NCI-H187 treated with DMSO at 0.1 percent for 48 hours (cell line): ENCODE measurements around the gene FREM1.
"Not testable (repeated sequence)": the region's sequence is repeated elsewhere in the genome, so short reads cannot be mapped to it uniquely, and the experiment has no call there.

ENCODE experiments used
- DNase-seq: peaks from one replicate; lab custom pipeline; 2025; lab: John Stamatoyannopoulos, UW

FREM1 gene, protein sequence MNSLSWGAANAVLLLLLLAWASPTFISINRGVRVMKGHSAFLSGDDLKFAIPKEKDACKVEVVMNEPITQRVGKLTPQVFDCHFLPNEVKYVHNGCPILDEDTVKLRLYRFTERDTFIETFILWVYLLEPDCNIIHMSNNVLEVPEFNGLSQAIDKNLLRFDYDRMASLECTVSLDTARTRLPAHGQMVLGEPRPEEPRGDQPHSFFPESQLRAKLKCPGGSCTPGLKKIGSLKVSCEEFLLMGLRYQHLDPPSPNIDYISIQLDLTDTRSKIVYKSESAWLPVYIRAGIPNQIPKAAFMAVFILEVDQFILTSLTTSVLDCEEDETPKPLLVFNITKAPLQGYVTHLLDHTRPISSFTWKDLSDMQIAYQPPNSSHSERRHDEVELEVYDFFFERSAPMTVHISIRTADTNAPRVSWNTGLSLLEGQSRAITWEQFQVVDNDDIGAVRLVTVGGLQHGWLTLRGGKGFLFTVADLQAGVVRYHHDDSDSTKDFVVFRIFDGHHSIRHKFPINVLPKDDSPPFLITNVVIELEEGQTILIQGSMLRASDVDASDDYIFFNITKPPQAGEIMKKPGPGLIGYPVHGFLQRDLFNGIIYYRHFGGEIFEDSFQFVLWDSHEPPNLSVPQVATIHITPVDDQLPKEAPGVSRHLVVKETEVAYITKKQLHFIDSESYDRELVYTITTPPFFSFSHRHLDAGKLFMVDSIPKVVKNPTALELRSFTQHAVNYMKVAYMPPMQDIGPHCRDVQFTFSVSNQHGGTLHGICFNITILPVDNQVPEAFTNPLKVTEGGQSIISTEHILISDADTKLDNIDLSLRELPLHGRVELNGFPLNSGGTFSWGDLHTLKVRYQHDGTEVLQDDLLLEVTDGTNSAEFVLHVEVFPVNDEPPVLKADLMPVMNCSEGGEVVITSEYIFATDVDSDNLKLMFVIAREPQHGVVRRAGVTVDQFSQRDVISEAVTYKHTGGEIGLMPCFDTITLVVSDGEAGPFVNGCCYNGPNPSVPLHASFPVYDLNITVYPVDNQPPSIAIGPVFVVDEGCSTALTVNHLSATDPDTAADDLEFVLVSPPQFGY (N-terminal part only)

DNA sequence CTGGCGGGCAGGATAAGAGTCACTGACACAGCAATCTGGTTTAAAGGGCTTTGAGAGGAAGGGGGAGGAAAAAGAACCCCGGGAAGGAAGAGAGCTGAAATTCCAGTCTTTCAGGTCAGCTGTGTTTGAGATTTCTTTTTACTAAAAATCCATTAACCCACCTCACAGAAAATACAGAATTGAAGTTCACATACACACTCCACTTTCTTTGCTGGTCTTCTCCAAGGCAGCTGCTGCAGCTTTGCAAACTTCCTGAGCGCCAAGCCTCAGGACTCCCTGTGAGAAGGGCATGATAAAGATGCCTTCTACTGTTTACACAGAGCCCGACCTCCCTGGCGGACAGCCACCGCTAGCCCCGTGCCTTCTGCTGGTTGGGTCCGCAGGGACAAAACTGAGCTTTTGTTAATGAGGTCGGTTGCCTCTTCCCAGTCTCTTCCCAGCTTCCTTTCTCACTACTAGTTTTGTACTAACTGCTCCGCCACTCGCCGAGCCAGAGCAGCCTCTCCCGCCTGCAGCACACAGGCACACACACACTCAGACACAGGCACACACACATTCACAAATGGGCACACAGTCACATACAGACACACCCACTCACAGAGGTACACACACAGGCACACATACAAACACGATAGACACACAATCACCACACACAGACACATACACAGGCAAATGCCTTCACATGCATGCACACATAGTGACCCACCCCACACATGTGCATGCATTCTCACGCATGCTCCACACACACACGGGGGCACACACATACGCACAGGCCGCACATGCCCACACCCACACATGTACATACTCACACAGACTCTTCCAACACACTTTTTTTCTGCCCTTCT lies at the start of gene FREM1:
FREM1 (minus strand) TSS at position 468 of the 845 bp plus-strand sequence. CDS start 41,451 bp downstream, outside the sequence.
- no peak for DNase-seq

DNA sequence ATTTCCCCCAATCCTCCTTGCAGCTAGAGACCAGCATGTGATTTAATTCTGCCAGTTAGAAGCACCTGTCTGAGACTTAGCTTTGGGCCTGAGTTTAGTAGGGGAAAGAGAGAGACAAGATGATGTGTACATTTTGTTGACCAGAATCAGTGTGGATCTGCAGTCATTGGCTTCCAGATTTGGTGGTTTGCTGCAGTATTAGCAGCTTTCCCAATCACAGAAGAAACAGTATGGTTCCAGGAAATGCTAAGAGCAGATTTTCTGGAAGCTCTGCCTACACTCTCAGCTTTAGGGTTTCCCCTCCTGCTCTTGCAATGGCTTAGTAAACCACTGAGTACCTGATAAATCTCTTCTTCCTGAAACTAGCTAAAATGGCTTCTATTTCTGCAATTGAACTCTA lies 48.8 kb upstream of the FREM1 start:
- DNase-seq, result no peak

DNA sequence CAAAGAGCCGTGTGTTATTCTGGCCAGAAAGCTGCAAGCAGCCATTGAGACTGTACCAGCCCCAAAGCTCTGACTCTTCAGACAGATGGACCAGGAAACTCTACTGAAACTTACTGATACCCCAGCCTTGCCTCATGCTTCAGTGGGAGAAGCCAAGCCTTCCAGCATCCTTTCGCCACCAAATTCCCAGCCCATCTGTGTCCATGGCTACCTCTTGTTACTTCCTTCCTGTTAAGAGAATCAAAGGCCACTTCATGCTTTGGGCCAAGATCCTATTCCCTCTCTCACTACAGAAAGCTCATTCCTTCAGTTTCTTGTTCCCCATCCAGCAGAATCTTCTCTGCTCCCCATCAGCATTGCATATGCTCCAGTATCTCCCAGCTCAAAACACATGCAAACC lies 46.9 kb upstream of the FREM1 start:
- no peak for DNase-seq

DNA sequence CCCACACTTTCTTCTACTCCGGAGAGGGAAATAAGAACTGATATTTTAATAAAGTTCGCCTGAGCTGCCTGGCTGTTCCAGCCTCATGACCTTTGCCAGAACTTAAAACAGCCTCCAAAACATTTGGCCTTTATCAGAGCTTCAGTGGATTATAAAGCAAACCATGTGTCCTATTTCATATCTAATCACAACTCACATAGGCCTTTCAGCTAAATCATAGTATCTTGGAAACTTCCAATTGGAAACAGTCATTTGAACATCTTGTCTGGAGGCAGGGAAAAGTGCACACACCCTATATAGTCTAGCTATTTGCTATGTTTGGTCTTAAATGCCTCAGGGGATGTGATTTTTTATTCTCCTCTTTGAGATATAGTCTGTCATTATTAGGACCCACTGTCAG lies 46.0 kb upstream of the FREM1 start:
- DNase-seq, result no peak

DNA sequence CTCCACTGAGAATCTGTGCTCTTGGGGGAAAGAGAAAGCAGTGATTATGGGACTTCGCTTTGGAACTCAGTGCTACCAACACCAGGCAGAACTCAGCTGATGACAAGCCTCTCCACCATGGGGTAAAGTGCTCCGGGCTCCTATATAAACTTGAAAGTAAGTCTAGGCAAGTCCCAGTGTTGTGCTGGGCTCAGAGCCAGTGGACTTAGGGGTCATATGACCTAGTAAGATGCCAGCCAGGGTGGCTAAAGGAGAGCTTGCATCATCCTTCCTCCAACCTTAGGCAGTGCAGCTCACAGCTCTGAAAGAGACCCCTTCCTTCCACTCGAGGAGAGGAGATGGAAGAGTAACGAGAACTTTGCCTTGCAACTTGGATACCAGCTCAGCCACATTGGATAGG lies 35.1 kb upstream of the FREM1 start:
- DNase-seq, result no peak

DNA sequence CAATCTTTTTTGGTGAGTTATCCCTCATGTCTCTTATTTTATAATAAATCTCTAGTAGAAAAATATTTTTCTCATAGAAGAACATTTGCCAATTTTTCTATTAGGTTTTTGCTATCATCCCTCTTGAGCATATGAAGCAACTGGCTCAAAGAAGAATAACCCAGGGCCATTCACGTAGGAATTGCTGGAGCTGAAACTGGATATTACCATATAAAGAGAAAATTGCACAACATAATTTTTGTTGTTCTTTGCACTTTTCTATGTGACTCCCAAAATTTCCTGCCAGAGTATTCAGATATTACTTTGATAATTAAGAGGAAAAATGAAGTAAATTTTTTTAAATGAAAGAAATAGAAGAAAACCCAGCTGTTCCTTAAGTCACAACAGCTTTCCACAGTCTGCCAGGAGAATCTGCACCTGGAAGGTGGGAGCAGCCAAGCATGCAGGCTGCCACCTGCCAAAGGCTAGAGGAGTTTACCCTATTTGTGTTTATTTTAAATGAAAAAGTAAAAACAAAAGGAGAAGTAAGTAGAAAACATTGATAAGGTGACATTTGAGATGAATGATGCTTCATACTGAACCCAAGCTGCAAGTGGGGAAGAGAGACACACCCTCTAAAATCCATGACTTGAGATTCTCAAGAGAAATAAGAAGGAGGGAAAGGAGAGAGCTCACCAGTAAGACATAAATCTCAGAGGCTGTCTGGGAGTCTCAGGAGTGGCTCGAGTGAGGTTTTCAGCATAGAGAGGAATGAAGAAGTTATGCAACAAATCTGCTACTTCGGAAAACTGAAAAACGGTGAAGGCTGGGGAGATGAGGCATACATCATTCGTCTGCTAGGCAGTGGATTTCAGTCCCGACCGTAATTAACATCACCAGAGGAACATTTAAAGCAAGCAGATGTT lies 31.5 kb upstream of the FREM1 start:
- no peak for DNase-seq

DNA sequence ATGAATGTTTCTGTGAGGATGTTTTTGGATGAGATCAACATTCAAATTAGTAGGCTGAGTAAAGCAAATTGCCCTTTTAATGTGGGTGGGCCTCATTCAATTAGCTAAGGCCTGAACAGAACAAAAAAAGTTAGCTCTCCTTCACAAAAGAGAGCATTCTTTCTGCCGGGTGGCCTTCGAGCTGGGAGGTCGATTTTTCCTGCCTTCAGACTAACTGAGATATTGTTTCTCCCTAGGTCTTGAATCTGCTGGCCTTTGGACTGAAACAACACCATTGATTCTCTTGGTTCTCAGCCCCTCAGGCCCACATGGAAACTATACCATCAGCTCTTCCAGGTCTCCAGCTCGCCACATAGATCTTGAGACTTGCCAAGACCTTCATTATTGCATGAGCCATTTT lies 29.1 kb upstream of the FREM1 start:
- no peak for DNase-seq

DNA sequence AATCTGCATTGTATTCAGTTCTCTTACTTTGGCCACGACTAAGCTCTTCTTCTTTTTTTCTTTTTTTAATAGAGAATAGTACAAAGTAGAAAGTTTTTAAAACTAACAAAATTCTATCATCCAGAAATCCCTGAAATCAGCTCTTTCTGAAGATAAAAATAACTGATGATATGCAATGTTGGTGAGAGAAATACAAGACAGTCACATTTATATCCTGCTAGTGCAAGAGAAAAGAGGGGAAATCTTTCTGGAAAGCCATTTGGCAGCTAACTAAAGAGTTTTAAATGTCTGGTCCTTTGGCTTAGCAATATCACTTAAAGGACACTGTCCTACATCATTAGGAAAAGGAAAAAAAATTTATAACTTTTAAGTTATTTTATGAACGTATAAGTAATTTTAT lies 27.0 kb upstream of the FREM1 start:
- DNase-seq, result no peak

DNA sequence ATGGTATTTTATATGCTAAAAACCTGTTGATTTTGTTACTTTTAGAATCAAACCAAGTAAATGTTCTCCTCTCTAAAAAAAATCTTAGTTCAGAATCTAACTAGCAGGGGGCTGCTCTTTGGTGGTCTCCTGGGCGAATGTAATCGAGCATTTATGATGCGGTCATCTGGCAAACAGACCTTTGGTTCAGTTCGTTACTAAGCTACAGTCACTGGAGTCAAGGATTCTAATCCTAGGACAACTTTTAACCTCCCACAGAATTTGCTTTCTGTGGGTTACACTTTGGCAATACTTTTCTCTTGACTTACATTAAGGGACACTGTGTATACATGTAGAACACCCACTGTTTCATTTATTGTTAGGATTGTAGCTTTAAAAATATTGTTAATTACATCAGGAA lies 26.3 kb upstream of the FREM1 start:
- DNase-seq, result no peak

DNA sequence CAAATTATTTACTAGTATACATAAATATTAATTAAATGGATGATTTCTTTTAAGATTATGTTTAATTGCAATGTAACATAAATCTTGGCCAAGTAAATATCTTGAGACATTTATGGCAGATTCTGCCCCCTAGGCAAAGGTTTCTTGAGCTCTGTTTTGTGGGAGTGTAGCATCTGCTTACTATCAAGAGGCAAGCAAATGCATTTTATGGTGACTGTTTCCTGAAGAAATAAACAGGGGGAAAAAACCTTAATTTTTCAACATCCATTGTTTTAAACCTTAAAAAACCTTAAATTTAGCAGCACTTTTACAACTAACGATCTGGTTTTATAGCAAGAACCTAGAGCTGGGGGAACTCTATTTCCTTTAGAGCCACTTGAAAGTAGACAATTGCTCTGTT lies 25.7 kb upstream of the FREM1 start:
- no peak for DNase-seq

DNA sequence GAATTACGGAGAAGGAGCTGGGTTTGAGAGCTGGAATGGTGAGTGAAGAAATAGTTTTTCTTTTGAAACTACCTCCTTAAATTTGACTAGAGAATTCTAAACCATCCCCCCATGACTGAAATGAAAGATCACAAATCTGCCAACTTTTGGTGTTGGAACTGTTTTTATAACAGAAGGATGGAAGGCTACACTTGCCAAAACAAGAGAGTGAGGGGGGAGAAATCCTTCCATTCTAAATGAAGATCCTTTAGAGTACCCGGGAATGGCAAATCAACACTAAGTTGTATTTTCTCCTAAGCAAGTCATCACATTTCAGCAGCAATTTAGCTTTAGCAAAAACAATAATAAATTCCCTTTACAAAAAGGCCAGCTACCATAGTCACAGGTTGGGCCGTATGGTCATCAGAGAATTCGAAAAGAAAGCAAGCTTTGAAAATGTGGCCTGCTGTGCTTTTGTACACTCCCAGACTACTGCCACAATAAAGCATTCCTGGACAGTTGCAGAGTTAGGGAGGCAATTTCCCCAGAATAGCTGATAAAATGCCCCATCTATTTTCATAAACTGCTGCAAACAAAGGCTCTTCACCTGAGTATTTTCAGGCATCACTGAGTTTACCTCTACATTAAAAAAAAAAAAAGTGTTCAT lies 25.0 kb upstream of the FREM1 start:
- no peak for DNase-seq

DNA sequence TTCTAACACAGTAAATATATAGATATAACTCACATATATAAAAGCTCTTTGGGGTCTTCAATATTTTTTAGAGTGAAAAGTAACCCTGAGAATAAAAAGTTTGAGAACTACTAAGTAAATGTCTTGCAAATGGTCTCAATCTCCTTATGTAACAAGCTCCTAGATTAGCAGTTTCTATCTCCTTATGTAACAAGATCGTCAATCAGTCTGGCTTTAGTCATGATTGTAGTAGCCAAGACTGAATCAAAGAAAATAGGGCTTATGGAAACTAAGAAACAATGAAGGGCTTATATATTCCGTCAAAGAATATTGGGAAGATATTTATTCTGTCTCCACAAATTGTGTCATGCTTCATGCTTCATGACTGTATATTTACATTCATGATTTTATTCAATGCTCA lies 22.4 kb upstream of the FREM1 start:
- no peak for DNase-seq

DNA sequence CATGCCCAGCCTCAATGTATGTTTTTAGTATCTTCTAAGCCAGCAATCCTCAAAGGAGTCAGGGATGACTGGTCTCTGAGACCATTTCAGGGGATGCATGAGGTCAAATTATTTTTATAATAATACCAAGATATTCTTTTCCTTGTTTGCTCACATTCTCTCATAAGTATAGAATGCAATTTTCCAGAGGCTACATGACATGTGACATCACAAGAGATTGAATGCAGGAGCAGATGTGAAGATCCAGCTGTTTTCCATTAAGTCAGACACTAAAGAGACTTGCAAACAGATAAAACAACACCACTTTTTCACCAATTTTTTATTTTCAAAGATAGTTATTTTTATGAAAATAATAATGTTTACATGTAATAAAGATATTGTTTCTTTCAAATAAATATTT lies 22.0 kb upstream of the FREM1 start:
- DNase-seq, result no peak

DNA sequence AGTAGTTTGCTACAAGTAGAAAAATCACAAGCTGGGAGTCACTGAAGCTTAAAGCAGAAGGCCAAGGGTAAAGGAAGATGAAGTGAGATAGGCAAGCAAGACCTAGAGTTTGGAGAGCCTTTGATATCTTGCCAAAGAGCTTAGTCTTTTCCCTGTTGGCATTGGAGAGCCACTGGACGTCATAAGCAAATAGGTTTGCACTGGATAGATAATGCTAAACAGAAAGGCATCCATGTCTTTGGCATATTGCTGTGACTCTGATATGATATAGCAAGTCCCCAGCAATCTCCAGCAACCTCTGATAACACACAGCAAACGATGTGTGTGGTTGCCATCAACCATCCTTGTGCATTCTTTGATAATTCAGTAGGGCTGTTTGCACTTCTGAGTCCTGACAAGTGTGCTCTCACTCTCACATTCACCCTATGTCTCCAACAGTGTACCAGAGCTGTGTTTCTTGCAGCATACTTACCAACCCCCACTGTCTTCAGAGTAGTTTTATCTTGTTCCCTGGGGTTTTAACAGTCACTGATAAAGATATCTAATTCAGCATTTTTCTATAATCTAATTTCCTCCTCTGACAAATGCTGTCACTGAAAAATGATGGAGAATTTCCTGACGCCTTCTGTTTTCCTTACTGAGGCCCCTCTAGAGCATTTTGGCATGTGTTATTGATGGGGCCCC lies 16.9 kb upstream of the FREM1 start:
- DNase-seq, result no peak

DNA sequence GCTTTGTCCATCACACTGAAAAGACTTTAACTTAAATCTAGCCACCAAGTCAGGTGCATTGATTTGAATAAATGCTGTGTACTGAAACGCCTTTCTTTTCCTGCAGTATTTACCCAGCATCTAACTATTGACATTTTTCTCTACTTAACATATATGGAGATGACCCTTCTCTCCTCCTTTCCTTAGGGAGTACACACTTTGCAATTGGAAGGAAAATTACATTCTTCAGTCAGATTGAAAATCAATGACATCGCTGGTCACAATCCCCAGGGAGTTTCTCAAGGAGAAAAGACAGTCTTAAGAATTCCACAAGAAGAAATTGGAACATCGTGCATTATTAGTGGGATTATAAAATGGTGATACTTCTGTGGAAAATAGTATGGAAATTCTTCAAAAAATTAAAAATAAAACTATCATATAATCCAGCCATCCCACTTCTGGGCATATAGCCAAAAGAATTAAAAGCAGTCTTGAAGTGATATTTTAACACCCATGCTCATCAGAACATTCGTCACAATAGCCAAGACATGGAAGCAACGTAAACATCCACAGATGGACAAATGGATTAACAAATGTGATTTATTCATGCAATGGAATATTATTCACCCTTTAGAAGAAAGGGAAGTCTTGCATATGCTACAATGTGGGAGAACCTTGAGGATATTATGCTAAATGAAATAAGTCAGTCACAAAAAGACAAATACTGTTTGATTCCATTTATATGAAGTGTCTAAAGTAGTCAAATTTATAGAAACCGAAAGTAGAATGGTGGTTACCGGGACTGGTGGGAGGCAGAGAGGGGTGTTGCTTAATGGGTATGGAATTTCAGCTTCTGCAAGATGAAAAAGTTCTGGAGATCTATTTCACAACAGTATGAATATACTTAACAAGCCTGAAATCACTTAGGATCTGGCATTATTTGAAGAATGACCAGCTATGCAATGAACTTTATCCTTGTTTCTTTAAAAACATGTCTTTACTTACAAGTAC lies 14.3 kb upstream of the FREM1 start:
- no peak for DNase-seq

DNA sequence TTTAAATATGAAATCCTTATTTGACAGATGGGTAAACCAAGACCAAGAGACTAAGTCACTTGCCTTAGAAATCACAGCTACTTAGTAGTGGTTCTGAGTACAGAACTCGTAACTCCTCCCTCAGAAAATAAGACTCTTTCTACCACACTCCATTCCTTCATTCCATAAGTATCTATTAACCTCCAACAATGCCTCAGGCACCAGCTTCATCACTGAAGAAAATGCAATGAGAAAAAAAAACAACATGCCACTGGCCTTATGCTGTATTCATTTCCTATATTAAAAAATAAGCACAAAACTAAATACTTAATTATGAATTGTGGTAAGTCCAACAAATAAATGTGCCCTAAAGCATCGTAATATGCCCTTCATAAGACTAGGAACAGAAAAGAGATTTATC lies 13.5 kb upstream of the FREM1 start:
- no peak for DNase-seq

DNA sequence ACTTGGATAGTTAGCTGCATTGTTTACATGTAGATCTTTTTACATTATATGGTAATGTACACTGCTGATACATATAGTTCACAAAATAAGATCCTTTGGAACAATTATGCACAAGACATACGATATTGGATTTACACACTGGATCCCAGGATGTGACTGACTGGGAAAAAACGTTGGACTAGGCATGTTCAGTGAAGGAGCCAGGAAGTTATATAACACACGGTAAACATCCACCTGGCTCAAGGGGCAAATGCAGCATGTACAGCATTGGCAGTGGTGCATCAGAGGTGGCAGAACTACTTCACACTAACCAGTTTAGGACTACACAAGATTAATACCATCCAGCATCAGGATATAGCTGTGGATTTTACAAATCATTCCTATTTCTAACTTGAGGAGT lies 10.6 kb upstream of the FREM1 start:
- DNase-seq, result not testable (repeated sequence)

DNA sequence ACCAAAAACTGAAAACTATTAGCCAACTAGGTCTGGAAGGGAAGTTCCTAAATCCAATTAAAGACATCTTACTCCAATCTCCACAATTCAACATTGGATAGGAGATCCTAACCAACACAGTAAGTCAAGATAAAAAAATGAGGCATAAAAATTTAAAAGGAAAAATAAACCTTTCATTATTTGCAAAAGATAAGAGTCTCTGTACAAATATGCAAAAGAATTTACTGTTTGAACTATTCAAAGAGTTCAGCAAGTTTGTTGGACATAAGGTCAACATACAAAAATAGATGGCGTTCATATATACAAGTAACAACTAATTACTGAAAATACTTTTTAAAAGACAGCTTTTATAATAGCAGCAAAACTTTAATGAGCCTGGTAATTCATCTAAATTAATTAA lies 3.1 kb upstream of the FREM1 start:
- no peak for DNase-seq

DNA sequence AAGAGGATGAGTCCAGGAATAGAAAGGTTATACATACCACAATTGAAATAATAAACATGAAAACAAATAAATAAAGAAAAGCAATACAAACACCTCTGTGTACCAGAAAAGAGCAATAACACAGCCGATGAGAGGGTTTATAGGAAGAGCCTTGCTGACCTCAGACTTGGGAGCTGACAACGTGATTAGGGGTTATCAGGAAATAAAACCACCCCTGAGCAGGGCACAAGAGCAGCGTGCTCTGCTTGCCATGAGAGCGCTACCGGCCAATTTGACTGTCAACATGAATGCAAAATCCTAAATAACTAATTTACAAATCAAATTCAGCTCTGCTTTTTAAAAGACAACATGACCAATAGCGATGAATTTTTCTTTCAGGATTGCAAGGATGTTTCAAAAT lies 2.6 kb upstream of the FREM1 start:
- no peak for DNase-seq
